Transverse colon (tissue), 4 donors: ENCODE results near the gene STAG2.

Experiments used
- EP300 ChIP-seq: sonication (generic); formaldehyde crosslinking; IDR thresholded peaks from one replicate; pipeline ENCODE4 v1.6.1; 2017; ENCODE audit warnings: antibody characterized with exemption, low read depth
- POLR2A ChIP-seq: fragments of 450-650 bp; IDR thresholded peaks from one replicate; pipeline ENCODE4 v1.6.1; 2016; ENCODE audit warnings: antibody characterized with exemption, mild to moderate bottlenecking, moderate library complexity
- POLR2AphosphoS5 ChIP-seq, 3 donors: sonication (generic); formaldehyde crosslinking; IDR thresholded peaks; one replicate each; pipeline ENCODE4 v1.6.1; 2016; ENCODE audit warnings: antibody characterized with exemption in 3 of 3
- TF ChIP-seq, protein P1 (sequence below), 5 experiments: fragments of 200-600 bp in 3 of 5; fragments of 450-650 bp in 2 of 5; sonication (generic) in 3 of 5; IDR thresholded peaks; 1 replicate in 2 of 5; 2 replicates in 3 of 5; pipeline ENCODE4 v1.5.1; 2016 to 2017; ENCODE audit warnings: antibody characterized with exemption in 5 of 5, inconsistent platforms in 3 of 5, mild to moderate bottlenecking in 2 of 5, moderate library complexity in 1 of 5

GRCh38 chrX:124005228-124005627 is 43.7 kb downstream of the STAG2 start:
- TF ChIP-seq, protein P1, sequence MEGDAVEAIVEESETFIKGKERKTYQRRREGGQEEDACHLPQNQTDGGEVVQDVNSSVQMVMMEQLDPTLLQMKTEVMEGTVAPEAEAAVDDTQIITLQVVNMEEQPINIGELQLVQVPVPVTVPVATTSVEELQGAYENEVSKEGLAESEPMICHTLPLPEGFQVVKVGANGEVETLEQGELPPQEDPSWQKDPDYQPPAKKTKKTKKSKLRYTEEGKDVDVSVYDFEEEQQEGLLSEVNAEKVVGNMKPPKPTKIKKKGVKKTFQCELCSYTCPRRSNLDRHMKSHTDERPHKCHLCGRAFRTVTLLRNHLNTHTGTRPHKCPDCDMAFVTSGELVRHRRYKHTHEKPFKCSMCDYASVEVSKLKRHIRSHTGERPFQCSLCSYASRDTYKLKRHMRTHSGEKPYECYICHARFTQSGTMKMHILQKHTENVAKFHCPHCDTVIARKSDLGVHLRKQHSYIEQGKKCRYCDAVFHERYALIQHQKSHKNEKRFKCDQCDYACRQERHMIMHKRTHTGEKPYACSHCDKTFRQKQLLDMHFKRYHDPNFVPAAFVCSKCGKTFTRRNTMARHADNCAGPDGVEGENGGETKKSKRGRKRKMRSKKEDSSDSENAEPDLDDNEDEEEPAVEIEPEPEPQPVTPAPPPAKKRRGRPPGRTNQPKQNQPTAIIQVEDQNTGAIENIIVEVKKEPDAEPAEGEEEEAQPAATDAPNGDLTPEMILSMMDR (IDR thresholded peaks at IDR 0.05): no peak
- TF ChIP-seq POLR2AphosphoS5 (IDR thresholded peaks at IDR 0.05) (no peak), POLR2A (no peak), EP300 (no peak)
